Right atrium auricular region (tissue), 2 donors: ENCODE measurements around the gene OR5T1. TPM values are rescaled to one million over a fixed set of nuclear protein-coding genes. Genes with fewer than 3 reads are reported as not detected.

ENCODE experiments used
- DNase-seq: peaks from one replicate; pipeline ENCODE4 v3.0.0-alpha.2; 2019; ENCODE audit warnings: low spot score
- H3K27ac ChIP-seq, 2 donors: fragments of 200-600 bp; sonication (generic); 1 replicate in 1 of 2; 2 replicates in 1 of 2; pipeline ENCODE4 v1.5.1; 2016 to 2019
- H3K27me3 ChIP-seq, 2 donors: fragments of 200-600 bp; sonication (generic); one replicate each; pipeline versions ENCODE4 v1.5.1 to v1.6.0; 2017 to 2019
- H3K36me3 ChIP-seq: fragments of 200-600 bp; sonication (generic); one replicate; pipeline ENCODE4 v1.5.1; 2016
- H3K4me1 ChIP-seq, 2 donors: fragments of 200-600 bp; sonication (generic); one replicate each; pipeline versions ENCODE4 v1.5.1 to v1.6.0; 2017 to 2019
- H3K4me3 ChIP-seq, 2 donors: fragments of 200-600 bp; sonication (generic); 1 replicate in 1 of 2; 2 replicates in 1 of 2; pipeline ENCODE4 v1.5.1; 2017 to 2019; ENCODE audit warnings: mild to moderate bottlenecking in 1 of 2, moderate library complexity in 1 of 2
- H3K9me3 ChIP-seq, 2 donors: fragments of 200-600 bp; sonication (generic); one replicate each; pipeline ENCODE4 v1.5.1; 2019
- total RNA-seq, 2 donors: library from RNA; depleted of rRNA; stranded (reverse); fragments of >200 nt; gene quantifications; one replicate each; pipeline ENCODE4 v1.1.0, GENCODE V29; 2016
- TF ChIP-seq, protein P1 (sequence below), 2 donors: fragments of 200-600 bp; sonication (generic); IDR thresholded peaks; one replicate each; pipeline ENCODE4 v1.5.1; 2019; ENCODE audit warnings: antibody characterized with exemption in 2 of 2

OR5T1 gene
- total RNA-seq = not detected

DNA sequence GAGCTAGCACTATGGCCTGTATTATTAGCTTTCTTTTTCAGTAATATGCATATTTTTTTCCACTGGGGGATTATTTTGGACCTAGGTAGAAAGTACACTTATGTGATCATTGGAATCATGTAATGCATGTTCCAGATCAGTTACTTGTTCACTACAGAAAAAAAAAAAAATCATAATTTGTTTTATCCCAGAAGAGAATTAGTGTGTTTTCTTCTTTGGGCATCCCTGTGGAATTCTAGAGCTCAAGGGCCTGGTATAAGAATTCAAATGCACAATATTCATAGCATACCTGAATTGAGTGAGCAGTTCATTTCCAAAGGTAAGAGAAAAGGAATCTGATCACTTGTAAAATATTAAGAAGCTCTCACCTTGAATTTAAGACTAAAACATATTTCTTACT is at the start of gene OR5T1:
OR5T1 (plus strand) TSS at position 301 of the 400 bp plus-strand sequence. CDS start 1,485 bp downstream, outside the sequence.
- H3K36me3 ChIP-seq = no peaks in the 10 kb centered on the region
- TF ChIP-seq, protein P1, sequence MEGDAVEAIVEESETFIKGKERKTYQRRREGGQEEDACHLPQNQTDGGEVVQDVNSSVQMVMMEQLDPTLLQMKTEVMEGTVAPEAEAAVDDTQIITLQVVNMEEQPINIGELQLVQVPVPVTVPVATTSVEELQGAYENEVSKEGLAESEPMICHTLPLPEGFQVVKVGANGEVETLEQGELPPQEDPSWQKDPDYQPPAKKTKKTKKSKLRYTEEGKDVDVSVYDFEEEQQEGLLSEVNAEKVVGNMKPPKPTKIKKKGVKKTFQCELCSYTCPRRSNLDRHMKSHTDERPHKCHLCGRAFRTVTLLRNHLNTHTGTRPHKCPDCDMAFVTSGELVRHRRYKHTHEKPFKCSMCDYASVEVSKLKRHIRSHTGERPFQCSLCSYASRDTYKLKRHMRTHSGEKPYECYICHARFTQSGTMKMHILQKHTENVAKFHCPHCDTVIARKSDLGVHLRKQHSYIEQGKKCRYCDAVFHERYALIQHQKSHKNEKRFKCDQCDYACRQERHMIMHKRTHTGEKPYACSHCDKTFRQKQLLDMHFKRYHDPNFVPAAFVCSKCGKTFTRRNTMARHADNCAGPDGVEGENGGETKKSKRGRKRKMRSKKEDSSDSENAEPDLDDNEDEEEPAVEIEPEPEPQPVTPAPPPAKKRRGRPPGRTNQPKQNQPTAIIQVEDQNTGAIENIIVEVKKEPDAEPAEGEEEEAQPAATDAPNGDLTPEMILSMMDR (IDR thresholded peaks at IDR 0.05) = no peak

DNA sequence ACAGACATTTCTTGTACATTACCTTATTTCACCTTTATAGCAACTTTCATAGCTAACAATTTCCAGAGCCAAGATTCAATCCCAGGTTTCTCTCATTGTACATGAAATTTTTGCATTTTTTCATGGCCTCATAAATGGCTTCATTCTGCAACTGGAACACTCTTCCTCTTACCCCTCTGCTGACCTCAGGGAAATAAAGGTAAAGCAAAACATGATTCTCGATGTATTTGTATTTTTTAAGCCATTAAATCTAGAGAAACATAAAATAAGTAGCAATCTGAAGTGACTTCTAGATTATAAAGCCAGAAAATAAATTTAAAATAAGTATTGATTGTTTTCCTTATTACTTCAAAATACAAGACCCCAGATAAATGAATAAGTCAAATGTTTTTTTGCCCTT is 39.8 kb upstream of the OR5T1 start, which contains the start of gene OR5T2:
OR5T2 (minus strand) TSS at position 101 of the 400 bp plus-strand sequence. CDS start 1,193 bp downstream, outside the sequence.
- TF ChIP-seq, protein P1 (IDR thresholded peaks at IDR 0.05) = no peak
- H3K36me3 ChIP-seq = no peaks in the 10 kb centered on the region
- no peak for DNase-seq
- no peak within 1 kb of the TSS for H3K4me3 ChIP-seq
- no peaks in the 10 kb centered on the region for H3K9me3 ChIP-seq
- no peaks in the 10 kb centered on the region for H3K4me1 ChIP-seq
- no peak within 1 kb of the TSS for H3K27ac ChIP-seq
- H3K27me3 ChIP-seq = no peaks in the 10 kb centered on the region

More for the DNA sequence above, at the start of gene OR5T1:
- DNase-seq = no peak
- no peaks in the 10 kb centered on the region for H3K9me3 ChIP-seq
- no peak within 1 kb of the TSS for H3K27ac ChIP-seq
- no peaks in the 10 kb centered on the region for H3K4me1 ChIP-seq
- no peaks in the 10 kb centered on the region for H3K27me3 ChIP-seq
- no peak within 1 kb of the TSS for H3K4me3 ChIP-seq

DNA sequence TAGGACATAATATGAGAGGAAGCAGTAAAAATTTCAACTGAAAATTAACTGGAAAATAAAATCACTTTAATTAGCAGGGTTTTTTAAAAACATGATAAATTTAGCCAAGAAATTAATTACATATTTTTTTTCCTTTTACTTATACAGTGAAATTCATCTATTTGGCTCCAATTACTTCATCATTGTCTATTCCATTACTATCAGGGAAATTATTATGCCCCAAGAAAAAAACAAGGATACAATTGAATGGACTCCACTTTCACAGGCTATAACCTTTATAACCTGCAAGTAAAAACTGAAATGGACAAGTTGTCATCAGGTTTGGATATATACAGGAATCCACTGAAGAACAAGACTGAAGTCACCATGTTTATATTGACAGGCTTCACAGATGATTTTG is 22.0 kb upstream of the OR5T1 start, which contains the start of gene OR5T3:
OR5T3 (plus strand) TSS at position 301 of the 400 bp plus-strand sequence; CDS start at position 301, 0 bp downstream.
- H3K4me3 ChIP-seq = no peak within 1 kb of the TSS
- H3K27ac ChIP-seq = no peak within 1 kb of the TSS
- no peaks in the 10 kb centered on the region for H3K36me3 ChIP-seq
- no peaks in the 10 kb centered on the region for H3K27me3 ChIP-seq
- TF ChIP-seq, protein P1 (IDR thresholded peaks at IDR 0.05) = no peak
- DNase-seq = no peak
- H3K4me1 ChIP-seq = no peaks in the 10 kb centered on the region
- no peaks in the 10 kb centered on the region for H3K9me3 ChIP-seq

DNA sequence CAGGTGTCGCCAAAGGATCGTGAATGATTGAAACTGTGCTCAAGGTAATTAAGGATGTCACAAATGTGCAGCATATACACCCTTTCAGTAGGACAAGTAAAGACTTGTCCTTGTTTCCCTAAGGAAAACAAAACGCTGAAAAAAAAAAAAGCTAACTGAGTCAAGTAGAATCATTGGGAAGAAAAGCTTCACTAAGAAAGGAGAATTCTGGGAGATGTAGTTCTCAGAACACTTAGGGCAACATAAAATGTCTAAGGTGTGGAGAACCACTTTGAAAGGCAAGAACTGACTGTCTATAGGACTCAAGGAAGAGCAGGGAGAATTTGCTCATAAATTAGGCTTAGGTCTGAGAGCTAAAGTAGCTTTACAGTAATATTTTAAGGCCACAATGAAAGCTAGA is 2.9 kb upstream of the OR5T1 start:
- H3K27ac ChIP-seq = no peak overlapping the region
- no peak overlapping the region for H3K4me3 ChIP-seq
- H3K27me3 ChIP-seq = no peaks in the 10 kb centered on the region
- H3K9me3 ChIP-seq = peaks cover 0 to 3% of the 10 kb centered on the region in 2 donors
- H3K36me3 ChIP-seq = no peaks in the 10 kb centered on the region
- TF ChIP-seq, protein P1 (IDR thresholded peaks at IDR 0.05) = no peak
- H3K4me1 ChIP-seq = no peaks in the 10 kb centered on the region
- no peak for DNase-seq

DNA sequence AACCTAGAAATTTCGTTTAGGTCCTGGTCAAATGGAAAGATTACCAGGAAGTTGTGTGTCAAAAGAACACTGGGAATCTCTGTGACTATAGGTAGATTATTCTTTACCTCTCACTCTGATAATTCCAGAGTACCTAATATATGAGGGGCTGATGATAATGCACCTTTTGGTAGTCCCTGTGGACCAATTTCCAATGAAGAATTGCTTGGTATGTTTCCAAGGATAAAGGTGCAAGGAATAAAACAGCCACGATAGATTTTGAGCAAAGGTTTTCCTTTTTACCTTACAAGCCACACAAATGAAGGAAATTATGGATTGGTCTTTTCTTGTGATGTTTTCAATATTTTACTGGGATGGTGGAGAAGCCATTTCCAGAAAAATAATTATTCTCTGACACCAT is 18.2 kb downstream of the OR5T1 start, which contains the start of gene OR8H1:
OR8H1 (minus strand) TSS at position 101 of the 400 bp plus-strand sequence. CDS start 1,192 bp downstream, outside the sequence.
- H3K27ac ChIP-seq = no peak within 1 kb of the TSS
- no peak for DNase-seq
- H3K36me3 ChIP-seq = no peaks in the 10 kb centered on the region
- TF ChIP-seq, protein P1 (IDR thresholded peaks at IDR 0.05) = no peak
- no peaks in the 10 kb centered on the region for H3K27me3 ChIP-seq
- no peak within 1 kb of the TSS for H3K4me3 ChIP-seq
- no peaks in the 10 kb centered on the region for H3K4me1 ChIP-seq
- H3K9me3 ChIP-seq = no peaks in the 10 kb centered on the region

DNA sequence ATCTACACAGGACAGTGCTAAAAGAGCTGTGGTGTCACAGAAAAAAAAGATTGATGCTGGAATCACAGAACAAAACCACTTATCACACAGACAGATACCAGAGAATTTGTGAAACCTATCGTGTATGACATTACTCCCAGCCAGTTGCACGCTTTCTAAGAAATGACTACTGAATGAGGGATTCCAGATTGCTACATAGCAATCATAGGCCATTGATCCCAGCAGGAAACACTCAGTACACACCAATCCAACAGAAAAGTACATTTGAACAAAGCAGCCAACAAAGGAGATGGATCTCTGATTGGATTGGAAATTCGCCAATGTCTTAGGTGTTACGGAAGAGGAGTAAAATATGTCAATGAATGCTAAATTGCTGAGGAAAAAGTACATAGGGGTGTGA is 22.9 kb downstream of the OR5T1 start:
- TF ChIP-seq, protein P1 (IDR thresholded peaks at IDR 0.05) = no peak
- no peak for DNase-seq
- Histone ChIP-seq H3K27me3 (no peaks in the 10 kb centered on the region), H3K4me1 (no peaks in the 10 kb centered on the region), H3K27ac (no peak overlapping the region), H3K36me3 (no peaks in the 10 kb centered on the region), H3K9me3 (no peaks in the 10 kb centered on the region), H3K4me3 (no peak overlapping the region)
